ENCODE measurements around the gene DOCK4.

DNA sequence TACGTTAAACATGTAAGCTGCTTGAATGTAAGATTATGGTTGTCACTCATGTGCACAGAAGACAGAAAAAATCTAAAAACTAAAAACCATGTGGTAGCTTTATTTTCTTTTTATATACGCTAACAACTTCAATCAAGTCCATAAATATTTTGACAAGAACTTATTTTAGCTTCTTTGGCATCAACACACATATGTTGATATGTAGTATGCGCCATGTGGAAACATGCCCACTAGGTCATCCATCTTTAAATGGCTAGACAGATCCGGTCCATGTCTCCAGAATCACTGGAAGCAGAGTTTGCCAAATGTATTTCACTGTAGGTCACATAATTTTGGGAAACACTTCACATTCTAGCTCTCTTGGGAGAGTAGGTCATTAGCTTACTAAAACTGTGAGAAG, 382.4 kb downstream of the DOCK4 start:
- TF ChIP-seq SMAD3 (CRISPR knock-in tag; IDR thresholded peaks at IDR 0.05; ENCODE audit: borderline replicate concordance) (no peak), NFE2L1 (CRISPR knock-in tag; IDR thresholded peaks at IDR 0.05) (no peak), NR1H2 (CRISPR knock-in tag; IDR thresholded peaks at IDR 0.05) (no peak), ZBTB43 (CRISPR knock-in tag; IDR thresholded peaks at IDR 0.05) (no peak), USF2 (CRISPR knock-in tag; IDR thresholded peaks at IDR 0.05) (no peak), E2F1 (CRISPR knock-in tag; IDR thresholded peaks at IDR 0.05) (no peak), ELF4 (CRISPR knock-in tag; IDR thresholded peaks at IDR 0.05; ENCODE audit: low read depth) (no peak), ESRRA (CRISPR knock-in tag; IDR thresholded peaks at IDR 0.05; ENCODE audit: borderline replicate concordance) (no peak)
- TF ChIP-seq, protein P1, sequence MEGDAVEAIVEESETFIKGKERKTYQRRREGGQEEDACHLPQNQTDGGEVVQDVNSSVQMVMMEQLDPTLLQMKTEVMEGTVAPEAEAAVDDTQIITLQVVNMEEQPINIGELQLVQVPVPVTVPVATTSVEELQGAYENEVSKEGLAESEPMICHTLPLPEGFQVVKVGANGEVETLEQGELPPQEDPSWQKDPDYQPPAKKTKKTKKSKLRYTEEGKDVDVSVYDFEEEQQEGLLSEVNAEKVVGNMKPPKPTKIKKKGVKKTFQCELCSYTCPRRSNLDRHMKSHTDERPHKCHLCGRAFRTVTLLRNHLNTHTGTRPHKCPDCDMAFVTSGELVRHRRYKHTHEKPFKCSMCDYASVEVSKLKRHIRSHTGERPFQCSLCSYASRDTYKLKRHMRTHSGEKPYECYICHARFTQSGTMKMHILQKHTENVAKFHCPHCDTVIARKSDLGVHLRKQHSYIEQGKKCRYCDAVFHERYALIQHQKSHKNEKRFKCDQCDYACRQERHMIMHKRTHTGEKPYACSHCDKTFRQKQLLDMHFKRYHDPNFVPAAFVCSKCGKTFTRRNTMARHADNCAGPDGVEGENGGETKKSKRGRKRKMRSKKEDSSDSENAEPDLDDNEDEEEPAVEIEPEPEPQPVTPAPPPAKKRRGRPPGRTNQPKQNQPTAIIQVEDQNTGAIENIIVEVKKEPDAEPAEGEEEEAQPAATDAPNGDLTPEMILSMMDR (IDR thresholded peaks at IDR 0.05): no peak
- TF ChIP-seq, protein P2, sequence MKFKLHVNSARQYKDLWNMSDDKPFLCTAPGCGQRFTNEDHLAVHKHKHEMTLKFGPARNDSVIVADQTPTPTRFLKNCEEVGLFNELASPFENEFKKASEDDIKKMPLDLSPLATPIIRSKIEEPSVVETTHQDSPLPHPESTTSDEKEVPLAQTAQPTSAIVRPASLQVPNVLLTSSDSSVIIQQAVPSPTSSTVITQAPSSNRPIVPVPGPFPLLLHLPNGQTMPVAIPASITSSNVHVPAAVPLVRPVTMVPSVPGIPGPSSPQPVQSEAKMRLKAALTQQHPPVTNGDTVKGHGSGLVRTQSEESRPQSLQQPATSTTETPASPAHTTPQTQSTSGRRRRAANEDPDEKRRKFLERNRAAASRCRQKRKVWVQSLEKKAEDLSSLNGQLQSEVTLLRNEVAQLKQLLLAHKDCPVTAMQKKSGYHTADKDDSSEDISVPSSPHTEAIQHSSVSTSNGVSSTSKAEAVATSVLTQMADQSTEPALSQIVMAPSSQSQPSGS (CRISPR knock-in tag; IDR thresholded peaks at IDR 0.05; ENCODE audit: borderline replicate concordance, low read depth): no peak
